IPS-15b (cell line): ENCODE measurements around the gene CILP.
A peak's percentile ranks its signal among the peaks of the same experiment; 100 is the strongest.
"Not testable (repeated sequence)": the region's sequence is repeated elsewhere in the genome, so short reads cannot be mapped to it uniquely, and the experiment has no call there.

ENCODE experiments used
- H3K27me3 ChIP-seq: one replicate; pipeline ENCODE4 v1.6.1; 2013; ENCODE audit warnings: low read length; ENCODE audit not compliant: control insufficient read depth, insufficient read depth
- H3K36me3 ChIP-seq: one replicate; pipeline ENCODE4 v1.6.1; 2013; ENCODE audit warnings: low read length; ENCODE audit not compliant: control insufficient read depth, insufficient read depth
- H3K4me1 ChIP-seq: one replicate; pipeline ENCODE4 v1.6.1; 2013; ENCODE audit warnings: mild to moderate bottlenecking, low read length; ENCODE audit not compliant: control insufficient read depth, insufficient read depth
- H3K4me3 ChIP-seq: one replicate; pipeline ENCODE4 v1.5.1; 2013; ENCODE audit warnings: low read depth, low read length
- H3K9ac ChIP-seq: one replicate; pipeline ENCODE4 v1.6.1; 2013; ENCODE audit warnings: low read depth, mild to moderate bottlenecking, low read length
- H3K9me3 ChIP-seq: one replicate; pipeline ENCODE4 v1.6.1; 2013; ENCODE audit warnings: mild to moderate bottlenecking, low read length; ENCODE audit not compliant: control insufficient read depth, insufficient read depth

Gene CILP

GRCh38 chr15:65245096-65245856, 34.0 kb upstream of the CILP start:
- peaks cover 3% of the 10 kb centered on the region for H3K4me1 ChIP-seq

GRCh38 chr15:65244638-65245037, 33.4 kb upstream of the CILP start:
- Histone ChIP-seq H3K27me3 (no peaks in the 10 kb centered on the region), H3K36me3 (no peaks in the 10 kb centered on the region), H3K9ac (no peak overlapping the region), H3K9me3 (no peaks in the 10 kb centered on the region), H3K4me1 (peaks cover 3% of the 10 kb centered on the region), H3K4me3 (no peak overlapping the region)

More at GRCh38 chr15:65245096-65245856, 34.0 kb upstream of the CILP start:
- Histone ChIP-seq H3K9ac (no peak overlapping the region), H3K36me3 (no peaks in the 10 kb centered on the region), H3K4me3 (no peak overlapping the region), H3K27me3 (no peaks in the 10 kb centered on the region), H3K9me3 (no peaks in the 10 kb centered on the region)

- H3K36me3 ChIP-seq, H3K4me1 ChIP-seq, H3K9ac ChIP-seq, H3K4me3 ChIP-seq, H3K27me3 ChIP-seq, H3K9me3 ChIP-seq: not testable (repeated sequence)
These were observed 25.2 kb upstream of the CILP start for GRCh38 chr15:65236443-65236842.

GRCh38 chr15:65233696-65234095, 22.4 kb upstream of the CILP start:
- H3K36me3 ChIP-seq: no peaks in the 10 kb centered on the region
- H3K27me3 ChIP-seq: no peaks in the 10 kb centered on the region
- no peak overlapping the region for H3K9ac ChIP-seq
- no peak overlapping the region for H3K4me3 ChIP-seq
- H3K4me1 ChIP-seq: no peaks in the 10 kb centered on the region
- H3K9me3 ChIP-seq: no peaks in the 10 kb centered on the region

- H3K27me3 ChIP-seq: no peaks in the 10 kb centered on the region
- H3K36me3 ChIP-seq: no peaks in the 10 kb centered on the region
- H3K4me3 ChIP-seq: no peak overlapping the region
- H3K4me1 ChIP-seq: no peaks in the 10 kb centered on the region
- no peak overlapping the region for H3K9ac ChIP-seq
- H3K9me3 ChIP-seq: no peaks in the 10 kb centered on the region
These were observed 21.2 kb upstream of the CILP start for GRCh38 chr15:65232520-65232919.

- no peaks in the 10 kb centered on the region for H3K27me3 ChIP-seq
- H3K4me1 ChIP-seq: peaks cover under 1% of the 10 kb centered on the region
- H3K4me3 ChIP-seq: no peak overlapping the region
- no peak overlapping the region for H3K9ac ChIP-seq
- no peaks in the 10 kb centered on the region for H3K36me3 ChIP-seq
- H3K9me3 ChIP-seq: no peaks in the 10 kb centered on the region
These were observed 20.0 kb upstream of the CILP start for GRCh38 chr15:65231306-65231705.

GRCh38 chr15:65226901-65227300, 15.6 kb upstream of the CILP start:
- not testable (repeated sequence) for H3K9me3 ChIP-seq, H3K36me3 ChIP-seq

GRCh38 chr15:65226221-65226620, 14.9 kb upstream of the CILP start:
- Histone ChIP-seq H3K27me3 (no peaks in the 10 kb centered on the region), H3K4me3 (no peak overlapping the region), H3K4me1 (peaks cover 3% of the 10 kb centered on the region), H3K36me3 (no peaks in the 10 kb centered on the region), H3K9me3 (no peaks in the 10 kb centered on the region), H3K9ac (peak overlapping the region; percentile 47)

More at GRCh38 chr15:65226901-65227300, 15.6 kb upstream of the CILP start:
- not testable (repeated sequence) for H3K4me3 ChIP-seq, H3K4me1 ChIP-seq, H3K9ac ChIP-seq, H3K27me3 ChIP-seq

- H3K4me3 ChIP-seq: no peak overlapping the region
- H3K27me3 ChIP-seq: no peaks in the 10 kb centered on the region
- H3K9me3 ChIP-seq: no peaks in the 10 kb centered on the region
- H3K36me3 ChIP-seq: no peaks in the 10 kb centered on the region
- H3K9ac ChIP-seq: no peak overlapping the region
- H3K4me1 ChIP-seq: peaks cover 3% of the 10 kb centered on the region
These were observed 12.7 kb upstream of the CILP start for GRCh38 chr15:65223996-65224395.

- Histone ChIP-seq H3K4me3 (no peak overlapping the region), H3K36me3 (no peaks in the 10 kb centered on the region), H3K4me1 (peaks cover 3% of the 10 kb centered on the region), H3K9me3 (no peaks in the 10 kb centered on the region), H3K9ac (no peak overlapping the region), H3K27me3 (no peaks in the 10 kb centered on the region)
These were observed 11.6 kb upstream of the CILP start for GRCh38 chr15:65222891-65223290.

- Histone ChIP-seq H3K4me3 (no peak overlapping the region), H3K4me1 (peaks cover 3% of the 10 kb centered on the region), H3K36me3 (no peaks in the 10 kb centered on the region), H3K27me3 (no peaks in the 10 kb centered on the region), H3K9me3 (no peaks in the 10 kb centered on the region), H3K9ac (no peak overlapping the region)
These were observed 10.4 kb upstream of the CILP start for GRCh38 chr15:65221697-65222096.

GRCh38 chr15:65219137-65219536, 7.9 kb upstream of the CILP start:
- Histone ChIP-seq H3K4me1 (no peaks in the 10 kb centered on the region), H3K4me3 (no peak overlapping the region), H3K36me3 (no peaks in the 10 kb centered on the region), H3K9ac (no peak overlapping the region), H3K27me3 (no peaks in the 10 kb centered on the region), H3K9me3 (no peaks in the 10 kb centered on the region)
